ENCODE results near the gene WNT7A. TPM values are rescaled to one million over a fixed set of nuclear protein-coding genes. Genes with fewer than 3 reads are reported as not detected.

The WNT7A gene
- total RNA-seq, 2 donors from 2014 or later, result under 0.01 TPM

GRCh38 chr3:13825821-13826220, 54.0 kb downstream of the WNT7A start:
- no peak overlapping the region for H3K4me3 ChIP-seq
- intact Hi-C loops (cut with DNase I), result no loop called here
- no peak overlapping the region for H3K27ac ChIP-seq
- H3K4me1 ChIP-seq, result no peaks in the 10 kb centered on the region
- H3K9me3 ChIP-seq, result no peaks in the 10 kb centered on the region
- 87 to 88% methylated on average over 10 of the region's 10 CpGs for WGBS, 2 donors
- ATAC-seq (no peak), DNase-seq (no peak)
- TF ChIP-seq, protein P1, sequence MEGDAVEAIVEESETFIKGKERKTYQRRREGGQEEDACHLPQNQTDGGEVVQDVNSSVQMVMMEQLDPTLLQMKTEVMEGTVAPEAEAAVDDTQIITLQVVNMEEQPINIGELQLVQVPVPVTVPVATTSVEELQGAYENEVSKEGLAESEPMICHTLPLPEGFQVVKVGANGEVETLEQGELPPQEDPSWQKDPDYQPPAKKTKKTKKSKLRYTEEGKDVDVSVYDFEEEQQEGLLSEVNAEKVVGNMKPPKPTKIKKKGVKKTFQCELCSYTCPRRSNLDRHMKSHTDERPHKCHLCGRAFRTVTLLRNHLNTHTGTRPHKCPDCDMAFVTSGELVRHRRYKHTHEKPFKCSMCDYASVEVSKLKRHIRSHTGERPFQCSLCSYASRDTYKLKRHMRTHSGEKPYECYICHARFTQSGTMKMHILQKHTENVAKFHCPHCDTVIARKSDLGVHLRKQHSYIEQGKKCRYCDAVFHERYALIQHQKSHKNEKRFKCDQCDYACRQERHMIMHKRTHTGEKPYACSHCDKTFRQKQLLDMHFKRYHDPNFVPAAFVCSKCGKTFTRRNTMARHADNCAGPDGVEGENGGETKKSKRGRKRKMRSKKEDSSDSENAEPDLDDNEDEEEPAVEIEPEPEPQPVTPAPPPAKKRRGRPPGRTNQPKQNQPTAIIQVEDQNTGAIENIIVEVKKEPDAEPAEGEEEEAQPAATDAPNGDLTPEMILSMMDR (IDR thresholded peaks at IDR 0.05), result no peak
- no peak for TF ChIP-seq POLR2A (IDR thresholded peaks at IDR 0.05)
- H3K27me3 ChIP-seq, result no peaks in the 10 kb centered on the region
- H3K36me3 ChIP-seq (replicated peaks in 1 of 2; ENCODE audit: insufficient read depth in 1 of 2, low read depth in 2 of 2), result no peaks in the 10 kb centered on the region

DNA sequence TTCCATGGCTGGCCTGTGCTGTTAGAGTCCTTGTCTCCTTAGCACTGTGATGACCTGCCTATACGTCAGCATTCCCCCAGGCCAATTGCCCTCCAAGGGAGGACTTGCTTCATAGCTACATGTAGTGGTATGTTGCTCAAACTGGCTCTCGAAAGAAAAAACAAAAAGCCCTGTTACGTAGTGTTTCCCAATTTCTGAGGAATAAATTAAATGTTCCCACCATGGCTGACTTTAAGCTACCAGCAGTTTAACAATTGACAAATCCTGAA, 54.6 kb downstream of the WNT7A start:
- Histone ChIP-seq H3K27ac (no peak overlapping the region), H3K4me1 (no peaks in the 10 kb centered on the region), H3K9me3 (no peaks in the 10 kb centered on the region), H3K27me3 (no peaks in the 10 kb centered on the region), H3K4me3 (no peak overlapping the region), H3K36me3 (replicated peaks in 1 of 2; ENCODE audit: insufficient read depth in 1 of 2, low read depth in 2 of 2) (no peaks in the 10 kb centered on the region)
- intact Hi-C loops (cut with DNase I), result no loop called here
- DNase-seq (no peak), ATAC-seq (no peak)
- TF ChIP-seq, protein P1 (IDR thresholded peaks at IDR 0.05), result no peak
- TF ChIP-seq POLR2A (IDR thresholded peaks at IDR 0.05), result no peak
- WGBS, 2 donors, result 86 to 93% methylated on average over 3 of the region's 3 CpGs

GRCh38 chr3:13824521-13825310, 55.2 kb downstream of the WNT7A start:
- H3K4me1 ChIP-seq, result no peaks in the 10 kb centered on the region
- no peaks in the 10 kb centered on the region for H3K36me3 ChIP-seq (replicated peaks in 1 of 2; ENCODE audit: insufficient read depth in 1 of 2, low read depth in 2 of 2)
- no peaks in the 10 kb centered on the region for H3K27me3 ChIP-seq
- TF ChIP-seq, protein P1 (IDR thresholded peaks at IDR 0.05), result no peak
- no peak for TF ChIP-seq POLR2A (IDR thresholded peaks at IDR 0.05)
- DNase-seq (no peak), ATAC-seq (no peak)
- H3K4me3 ChIP-seq, result no peak overlapping the region
- no peak overlapping the region for H3K27ac ChIP-seq
- 68 to 77% methylated on average over 8 of the region's 8 CpGs for WGBS, 2 donors
- no peaks in the 10 kb centered on the region for H3K9me3 ChIP-seq
- intact Hi-C loops (cut with DNase I), result no loop called here

DNA sequence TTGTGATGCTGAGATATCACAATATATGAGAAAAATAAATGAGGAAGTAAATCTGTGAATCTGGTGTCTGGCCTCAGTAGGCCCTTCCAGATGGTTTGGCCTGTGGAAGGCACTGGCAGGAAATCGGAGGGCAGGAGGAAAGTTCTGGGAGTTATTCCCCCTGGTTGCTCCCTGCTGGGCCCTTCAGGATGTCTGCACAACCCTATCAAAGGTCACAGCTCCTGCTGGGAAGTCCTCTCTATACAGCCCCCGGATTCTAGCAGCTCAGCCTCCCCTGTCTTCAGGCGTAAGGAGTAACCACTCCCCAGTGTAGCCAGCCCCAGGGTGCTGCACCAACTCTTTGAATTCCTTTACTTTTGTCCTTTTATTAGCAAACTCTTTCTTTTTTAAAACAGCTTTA, 56.2 kb downstream of the WNT7A start:
- H3K4me3 ChIP-seq, result no peak overlapping the region
- no peaks in the 10 kb centered on the region for H3K9me3 ChIP-seq
- H3K27me3 ChIP-seq, result no peaks in the 10 kb centered on the region
- H3K4me1 ChIP-seq, result no peaks in the 10 kb centered on the region
- 86% methylated on average over 3 of the region's 3 CpGs for WGBS, 2 donors
- DNase-seq (no peak), ATAC-seq (no peak)
- intact Hi-C loops (cut with DNase I), result no loop called here
- no peaks in the 10 kb centered on the region for H3K36me3 ChIP-seq (replicated peaks in 1 of 2; ENCODE audit: insufficient read depth in 1 of 2, low read depth in 2 of 2)
- H3K27ac ChIP-seq, result no peak overlapping the region
- TF ChIP-seq POLR2A (IDR thresholded peaks at IDR 0.05), result no peak
- TF ChIP-seq, protein P1 (IDR thresholded peaks at IDR 0.05), result no peak
